ENCODE data around the gene RPL26.

Gene RPL26

GRCh38 chr17:8383143-8383822 lies at the start of gene RPL26:
RPL26 (minus strand) TSS chr17:8383193; CDS start chr17:8382310, 883 bp downstream.
- peak; percentile 74 to 98 (median 92) for DNase-seq

- peak in 8 of 51 donors; percentile 6 to 71 (median 40) for DNase-seq
Measured at GRCh38 chr17:8430966-8431365, 48.0 kb upstream of the RPL26 start.

- DNase-seq = no peak
Measured at GRCh38 chr17:8426802-8427201, 43.8 kb upstream of the RPL26 start.

GRCh38 chr17:8426094-8426720 lies 43.2 kb upstream of the RPL26 start:
- no peak for DNase-seq

- DNase-seq = no peak
Measured at GRCh38 chr17:8421571-8421970, 38.6 kb upstream of the RPL26 start.

GRCh38 chr17:8420041-8420934 lies 37.3 kb upstream of the RPL26 start:
- DNase-seq = peak in 11 of 51 donors; percentile 1 to 26 (median 13)

GRCh38 chr17:8419305-8419704 lies 36.3 kb upstream of the RPL26 start:
- DNase-seq = no peak

- DNase-seq = no peak
Measured at GRCh38 chr17:8418471-8418870, 35.5 kb upstream of the RPL26 start.

- DNase-seq = no peak
Measured at GRCh38 chr17:8417806-8418205, 34.8 kb upstream of the RPL26 start.

- no peak for DNase-seq
Measured at GRCh38 chr17:8413938-8414337, 30.9 kb upstream of the RPL26 start.

GRCh38 chr17:8413328-8413727 lies 30.3 kb upstream of the RPL26 start:
- no peak for DNase-seq

GRCh38 chr17:8412089-8412488 lies 29.1 kb upstream of the RPL26 start:
- DNase-seq = no peak

GRCh38 chr17:8410883-8411238 lies 27.9 kb upstream of the RPL26 start:
- DNase-seq = no peak

GRCh38 chr17:8409966-8410882 lies 27.2 kb upstream of the RPL26 start:
- peak in 50 of 51 donors; percentile 11 to 93 (median 74) for DNase-seq

GRCh38 chr17:8408371-8408770 lies 25.4 kb upstream of the RPL26 start:
- peak in 2 of 51 donors; percentile 20 to 28 for DNase-seq

GRCh38 chr17:8406174-8406573 lies 23.2 kb upstream of the RPL26 start:
- no peak for DNase-seq

- no peak for DNase-seq
Measured at GRCh38 chr17:8405499-8406016, 22.6 kb upstream of the RPL26 start.

GRCh38 chr17:8402921-8403536 lies 20.0 kb upstream of the RPL26 start:
- no peak for DNase-seq

- DNase-seq = no peak
Measured at GRCh38 chr17:8401107-8401506, 18.1 kb upstream of the RPL26 start.

- no peak for DNase-seq
Measured at GRCh38 chr17:8398980-8399379, 16.0 kb upstream of the RPL26 start.
